Neuron (in vitro differentiated cells): ENCODE data around the gene VLDLR.

ENCODE experiments used
- H2AFZ ChIP-seq: one replicate; pipeline ENCODE4 v1.6.1; 2013; ENCODE audit warnings: low read depth, mild to moderate bottlenecking, inconsistent platforms, low read length, moderate library complexity
- H3K27me3 ChIP-seq: one replicate; pipeline ENCODE4 v1.6.1; 2013; ENCODE audit warnings: low read length; ENCODE audit not compliant: insufficient read depth
- H3K36me3 ChIP-seq: one replicate; pipeline ENCODE4 v1.6.1; 2013; ENCODE audit warnings: low read length; ENCODE audit not compliant: insufficient read depth
- H3K4me1 ChIP-seq: one replicate; pipeline ENCODE4 v1.6.1; 2013; ENCODE audit warnings: low read length; ENCODE audit not compliant: insufficient read depth
- H3K4me3 ChIP-seq: 2 replicates; pipeline ENCODE4 v1.5.1; 2013; ENCODE audit warnings: mild to moderate bottlenecking, low read length, moderate library complexity
- H3K9me3 ChIP-seq: one replicate; pipeline ENCODE4 v1.6.1; 2013; ENCODE audit warnings: low read length

The VLDLR gene

GRCh38 chr9:2605246-2605645, 16.3 kb upstream of the VLDLR start:
- Histone ChIP-seq H3K27me3 (no peaks in the 10 kb centered on the region), H3K9me3 (peaks cover 4% of the 10 kb centered on the region), H3K4me3 (no peak overlapping the region), H3K36me3 (no peaks in the 10 kb centered on the region), H3K4me1 (no peaks in the 10 kb centered on the region), H2AFZ (no peak overlapping the region)

DNA sequence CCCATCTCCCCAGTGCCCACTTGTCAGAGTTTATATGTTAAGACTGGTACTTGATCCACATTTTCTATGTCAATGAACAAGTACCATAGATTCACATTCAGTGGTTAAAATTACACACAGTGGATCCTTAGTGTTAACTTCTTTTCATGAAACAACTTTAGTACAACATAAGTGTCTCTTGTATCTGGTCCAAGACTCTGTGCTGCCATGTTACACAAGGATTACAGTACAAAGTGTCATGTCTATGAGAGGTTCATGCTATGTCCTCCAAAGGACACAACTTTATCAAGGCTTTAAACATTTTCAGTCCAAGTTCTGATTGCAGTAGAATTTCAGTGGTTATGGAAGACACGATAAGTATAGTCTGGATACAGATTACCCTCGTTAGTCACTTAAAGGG, 13.3 kb upstream of the VLDLR start:
- Histone ChIP-seq H3K4me1 (no peaks in the 10 kb centered on the region), H3K27me3 (no peaks in the 10 kb centered on the region), H3K4me3 (no peak overlapping the region), H2AFZ (no peak overlapping the region), H3K36me3 (no peaks in the 10 kb centered on the region), H3K9me3 (peaks cover 4% of the 10 kb centered on the region)

- Histone ChIP-seq H3K4me3 (no peak overlapping the region), H3K27me3 (no peaks in the 10 kb centered on the region), H3K9me3 (no peaks in the 10 kb centered on the region), H3K4me1 (peaks cover 3% of the 10 kb centered on the region), H2AFZ (no peak overlapping the region), H3K36me3 (no peaks in the 10 kb centered on the region)
Measured at GRCh38 chr9:2610985-2611384, 10.6 kb upstream of the VLDLR start.

DNA sequence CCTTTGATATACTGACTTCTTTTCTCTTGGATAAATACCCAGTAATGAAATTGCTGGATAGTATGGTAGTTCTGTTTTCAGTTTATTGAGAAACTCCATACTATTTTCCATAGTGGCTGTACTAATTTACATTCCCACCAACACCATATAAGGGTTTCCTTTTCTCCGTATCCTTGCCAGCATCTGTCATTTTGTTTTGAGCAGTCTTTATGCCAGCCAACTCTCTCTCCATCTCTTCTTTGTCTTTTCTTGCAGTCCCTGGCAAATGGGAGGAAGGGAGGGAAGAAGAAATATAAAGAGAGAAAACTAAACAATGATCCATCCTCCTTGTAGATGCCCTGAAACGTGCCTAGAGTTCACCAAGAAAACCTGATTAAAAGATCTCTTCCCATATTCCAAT, 9.6 kb upstream of the VLDLR start:
- H3K4me3 ChIP-seq, result no peak overlapping the region
- peaks cover 3% of the 10 kb centered on the region for H3K4me1 ChIP-seq
- no peaks in the 10 kb centered on the region for H3K36me3 ChIP-seq
- H3K27me3 ChIP-seq, result no peaks in the 10 kb centered on the region
- H2AFZ ChIP-seq, result no peak overlapping the region
- H3K9me3 ChIP-seq, result no peaks in the 10 kb centered on the region

DNA sequence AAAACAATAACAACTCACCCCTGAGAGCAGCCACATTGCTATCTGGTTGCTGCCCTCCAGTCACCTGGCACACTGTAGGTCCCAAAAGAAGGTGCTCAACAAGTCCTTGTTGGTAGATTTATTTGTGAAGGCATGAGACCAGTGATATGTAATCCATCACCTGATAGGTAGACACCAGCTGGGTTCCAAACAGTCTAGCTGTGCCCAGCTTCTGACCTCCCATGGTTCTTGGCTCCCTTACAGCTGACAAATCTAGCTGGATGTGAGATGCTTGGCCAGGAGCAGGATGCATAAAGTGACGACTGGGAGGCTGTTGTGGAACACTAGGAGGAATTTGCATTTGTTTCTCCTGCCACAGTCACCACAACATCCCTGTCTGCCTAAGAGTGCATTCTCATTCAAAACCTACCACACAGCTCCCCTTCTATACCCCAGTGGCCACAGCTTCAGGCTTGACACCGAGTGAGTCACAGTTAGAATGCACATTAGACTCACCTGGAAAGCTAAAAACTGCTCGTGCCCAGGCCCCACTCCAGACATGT, 7.8 kb upstream of the VLDLR start:
- H3K4me3 ChIP-seq, result no peak overlapping the region

DNA sequence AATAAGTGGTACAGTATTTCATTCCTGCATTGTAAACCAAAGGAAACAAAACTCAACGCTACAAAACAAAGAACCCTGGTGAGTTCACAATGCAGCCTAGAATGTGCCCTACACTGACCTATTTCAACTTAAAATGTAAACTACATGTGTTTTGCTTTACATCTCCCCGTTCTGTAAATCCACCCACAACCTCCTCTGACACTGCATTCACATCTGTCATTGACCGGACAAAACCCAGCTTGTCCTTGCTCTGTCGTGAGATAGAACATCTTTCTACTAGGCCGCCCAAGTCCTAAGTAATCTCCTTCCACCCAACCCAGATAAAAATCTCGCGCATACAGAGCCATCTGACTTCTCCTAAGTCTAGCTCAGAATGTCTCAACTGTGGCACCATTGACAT, 6.1 kb upstream of the VLDLR start:
- peaks cover 10% of the 10 kb centered on the region for H3K4me1 ChIP-seq
- H3K9me3 ChIP-seq, result no peaks in the 10 kb centered on the region
- no peaks in the 10 kb centered on the region for H3K36me3 ChIP-seq
- H3K4me3 ChIP-seq, result no peak overlapping the region
- H2AFZ ChIP-seq, result no peak overlapping the region
- H3K27me3 ChIP-seq, result no peaks in the 10 kb centered on the region

More for the DNA sequence above, 7.8 kb upstream of the VLDLR start:
- H3K4me1 ChIP-seq, result peaks cover 3% of the 10 kb centered on the region
- no peak overlapping the region for H2AFZ ChIP-seq
- H3K9me3 ChIP-seq, result no peaks in the 10 kb centered on the region
- no peaks in the 10 kb centered on the region for H3K27me3 ChIP-seq
- H3K36me3 ChIP-seq, result no peaks in the 10 kb centered on the region

- H3K27me3 ChIP-seq, result no peaks in the 10 kb centered on the region
- H3K4me3 ChIP-seq, result no peak overlapping the region
- H3K36me3 ChIP-seq, result no peaks in the 10 kb centered on the region
- no peak overlapping the region for H2AFZ ChIP-seq
- no peaks in the 10 kb centered on the region for H3K9me3 ChIP-seq
- H3K4me1 ChIP-seq, result peaks cover 16% of the 10 kb centered on the region
Measured at GRCh38 chr9:2616692-2617377, 4.8 kb upstream of the VLDLR start.

DNA sequence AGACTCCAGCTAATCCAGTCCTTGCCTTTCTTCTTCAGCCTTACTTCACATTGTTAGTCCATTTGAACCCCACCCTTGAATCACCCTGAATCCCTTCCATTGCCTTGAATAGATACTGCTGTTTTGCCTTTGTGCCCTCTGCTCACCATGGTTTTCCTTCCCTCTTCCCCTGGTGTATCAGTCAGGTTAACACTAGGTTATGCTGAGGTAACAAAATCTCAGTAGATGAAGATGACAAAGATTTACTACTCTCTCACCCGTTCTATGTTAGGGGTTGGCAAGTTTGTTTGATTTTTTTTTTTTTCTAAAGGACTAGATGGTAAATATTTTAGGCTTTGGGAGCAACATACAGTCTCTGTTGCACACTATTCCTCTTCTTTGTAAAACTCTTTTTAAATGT, 3.3 kb upstream of the VLDLR start:
- Histone ChIP-seq H2AFZ (no peak overlapping the region), H3K36me3 (no peaks in the 10 kb centered on the region), H3K9me3 (no peaks in the 10 kb centered on the region), H3K4me3 (no peak overlapping the region), H3K4me1 (peaks cover 19% of the 10 kb centered on the region), H3K27me3 (no peaks in the 10 kb centered on the region)

- H3K9me3 ChIP-seq, result no peaks in the 10 kb centered on the region
- H3K4me1 ChIP-seq, result peaks cover 26% of the 10 kb centered on the region
- H3K27me3 ChIP-seq, result no peaks in the 10 kb centered on the region
- peak overlapping the region; percentile 61 for H3K4me3 ChIP-seq
- no peaks in the 10 kb centered on the region for H3K36me3 ChIP-seq
- peak overlapping the region; percentile 92 for H2AFZ ChIP-seq
Measured at GRCh38 chr9:2620919-2621721, 467 bp upstream of the VLDLR start.

- Histone ChIP-seq H2AFZ (peak overlapping the region; percentile 92), H3K36me3 (no peaks in the 10 kb centered on the region), H3K4me3 (peak overlapping the region; percentile 61), H3K4me1 (peaks cover 26% of the 10 kb centered on the region), H3K27me3 (no peaks in the 10 kb centered on the region), H3K9me3 (no peaks in the 10 kb centered on the region)
Measured at GRCh38 chr9:2622461-2623287, 1.1 kb downstream of the VLDLR start.

- peak overlapping the region; percentile 61 for H3K4me3 ChIP-seq
- H2AFZ ChIP-seq, result peak overlapping the region; percentile 39
- H3K27me3 ChIP-seq, result no peaks in the 10 kb centered on the region
- peaks cover 26% of the 10 kb centered on the region for H3K4me1 ChIP-seq
- H3K9me3 ChIP-seq, result no peaks in the 10 kb centered on the region
- no peaks in the 10 kb centered on the region for H3K36me3 ChIP-seq
Measured at GRCh38 chr9:2623288-2624050, 1.9 kb downstream of the VLDLR start.

GRCh38 chr9:2624051-2624682, 2.6 kb downstream of the VLDLR start:
- Histone ChIP-seq H3K4me3 (peak overlapping the region; percentile 61), H3K4me1 (peaks cover 26% of the 10 kb centered on the region), H2AFZ (no peak overlapping the region), H3K27me3 (no peaks in the 10 kb centered on the region), H3K9me3 (no peaks in the 10 kb centered on the region), H3K36me3 (no peaks in the 10 kb centered on the region)
